ENCODE measurements around the gene COPS3. TPM values are rescaled to one million over a fixed set of nuclear protein-coding genes. Genes with fewer than 3 reads are reported as not detected.
A peak's percentile ranks its signal among the peaks of the same experiment; 100 is the strongest.

COPS3 gene
- total RNA-seq, 1 donor from 2014 or later = 119 TPM

DNA sequence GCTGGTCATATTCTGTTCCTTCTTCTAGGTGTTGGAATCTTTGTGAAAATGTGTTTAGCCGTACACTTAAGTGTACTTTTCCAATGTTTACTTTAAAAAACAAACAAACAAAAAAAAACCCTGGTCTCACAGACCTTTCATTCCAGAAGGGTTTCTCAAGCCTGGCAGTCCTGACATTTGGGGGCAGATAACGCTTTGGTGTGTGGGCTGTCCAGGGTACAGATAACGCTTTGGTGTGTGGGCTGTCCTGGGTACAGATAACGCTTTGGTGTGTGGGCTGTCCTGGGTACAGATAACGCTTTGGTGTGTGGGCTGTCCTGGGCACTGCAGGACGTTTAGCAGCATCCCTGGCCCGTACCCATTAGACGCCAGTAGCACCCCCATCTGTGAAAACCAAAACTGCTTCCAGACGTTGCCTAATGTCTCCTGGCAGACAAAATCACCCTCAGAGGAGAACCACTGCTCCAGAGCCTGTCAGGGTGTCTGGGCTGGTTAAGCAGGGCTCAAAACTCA is 28.8 kb downstream of the COPS3 start:
- FAIRE-seq (no peak), DNase-seq (ENCODE audit: low spot score in 2 of 2) (no peak)

DNA sequence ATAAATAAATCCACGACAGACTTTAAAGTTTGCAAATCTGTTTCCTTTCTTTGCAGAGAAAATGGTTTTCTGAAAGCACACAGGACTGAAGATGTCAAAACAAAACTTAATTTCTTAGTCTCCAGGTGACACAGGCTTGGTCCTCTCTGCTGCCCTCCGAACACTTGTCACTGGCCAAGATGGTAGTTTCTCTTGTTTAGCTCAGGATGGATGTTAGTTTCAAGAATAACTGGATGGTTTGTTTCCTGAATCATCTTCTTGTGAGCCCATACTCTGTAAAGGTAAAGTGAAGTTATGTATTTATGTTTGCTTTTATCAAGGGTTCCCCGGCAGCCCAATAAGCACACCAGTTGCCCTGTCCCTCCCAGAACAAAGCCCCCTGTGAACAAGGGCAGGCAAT is 34.2 kb downstream of the COPS3 start:
- FAIRE-seq (no peak), DNase-seq (ENCODE audit: low spot score in 2 of 2) (no peak)

DNA sequence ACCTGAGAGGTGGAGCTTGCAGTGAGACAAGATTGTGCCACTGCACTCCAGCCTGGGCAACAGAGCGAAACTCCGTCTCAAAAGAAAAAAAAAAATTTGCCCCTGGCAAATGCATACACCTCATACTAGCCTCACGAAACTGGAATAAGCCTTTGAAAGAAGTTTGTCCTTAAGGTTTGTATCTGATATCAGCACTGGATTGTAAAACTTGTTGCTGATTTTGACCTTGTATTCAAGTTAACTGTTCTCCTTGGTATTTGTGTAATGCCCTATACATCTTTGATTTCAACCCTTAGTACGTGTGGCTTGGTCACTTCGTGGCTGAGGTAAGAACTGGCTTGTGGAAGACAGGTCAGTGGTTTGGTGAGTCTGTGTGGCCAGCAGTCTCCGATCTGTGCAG is 37.9 kb downstream of the COPS3 start:
- DNase-seq (ENCODE audit: low spot score in 2 of 2) = no peak
- FAIRE-seq = no peak

DNA sequence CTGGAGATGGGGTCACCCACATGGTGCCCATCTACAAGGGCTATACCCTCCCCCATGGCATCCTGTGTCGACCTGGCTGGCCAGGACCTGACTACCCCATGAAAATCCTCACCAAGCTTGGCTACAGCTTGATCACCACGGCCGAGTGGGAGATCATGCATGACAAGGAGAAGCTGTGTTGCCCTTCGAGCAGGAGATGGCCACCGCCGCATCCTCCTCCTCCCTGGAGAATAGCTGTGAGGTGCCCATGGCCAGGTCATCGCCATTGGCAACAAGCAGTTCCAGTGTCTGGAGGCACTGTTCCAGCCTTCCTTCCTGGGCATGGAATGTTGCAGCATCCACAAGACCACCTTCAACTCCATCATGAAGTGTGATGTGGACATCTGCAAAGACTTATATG is 38.8 kb downstream of the COPS3 start:
- no peak for FAIRE-seq
- no peak for DNase-seq (ENCODE audit: low spot score in 2 of 2)

DNA sequence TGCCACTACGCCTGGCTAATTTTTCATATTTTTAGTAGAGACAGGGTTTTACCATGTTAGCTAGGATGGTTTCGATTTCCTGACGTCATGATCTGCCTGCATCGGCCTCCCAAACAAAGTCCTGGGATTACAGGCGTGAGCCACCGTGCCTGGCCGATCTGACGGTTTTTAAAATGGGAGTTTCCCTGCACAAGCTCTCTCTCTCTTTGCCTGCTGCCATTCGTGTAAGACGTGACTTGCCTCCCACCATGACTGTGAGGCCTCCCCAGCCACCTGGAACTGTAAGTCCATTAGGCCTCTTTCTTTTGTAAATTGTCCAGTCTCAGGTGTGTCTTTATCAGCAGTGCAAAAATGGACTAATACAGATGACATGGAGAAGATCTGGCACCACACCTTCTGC is 39.4 kb downstream of the COPS3 start:
- no peak for DNase-seq (ENCODE audit: low spot score in 2 of 2)
- FAIRE-seq = no peak

- DNase-seq (ENCODE audit: low spot score in 2 of 2) (no peak), FAIRE-seq (no peak)
Observed at GRCh38 chr17:17239832-17240231, 41.2 kb downstream of the COPS3 start.

GRCh38 chr17:17237026-17237799 is 43.8 kb downstream of the COPS3 start, which contains the start of gene FLCN:
Gene FLCN, minus strand, starts transcription at chr17:17237168. Its CDS starts 9,031 bp downstream, at chr17:17228137.
- FAIRE-seq = no peak
- peak; percentile 84 to 85 for DNase-seq (ENCODE audit: low spot score in 2 of 2)

- DNase-seq (ENCODE audit: low spot score in 2 of 2) (no peak), FAIRE-seq (no peak)
Observed at GRCh38 chr17:17236295-17237025, 44.6 kb downstream of the COPS3 start.

- DNase-seq (ENCODE audit: low spot score in 2 of 2) = no peak
Observed at GRCh38 chr17:17235212-17236174, 45.6 kb downstream of the COPS3 start.

DNA sequence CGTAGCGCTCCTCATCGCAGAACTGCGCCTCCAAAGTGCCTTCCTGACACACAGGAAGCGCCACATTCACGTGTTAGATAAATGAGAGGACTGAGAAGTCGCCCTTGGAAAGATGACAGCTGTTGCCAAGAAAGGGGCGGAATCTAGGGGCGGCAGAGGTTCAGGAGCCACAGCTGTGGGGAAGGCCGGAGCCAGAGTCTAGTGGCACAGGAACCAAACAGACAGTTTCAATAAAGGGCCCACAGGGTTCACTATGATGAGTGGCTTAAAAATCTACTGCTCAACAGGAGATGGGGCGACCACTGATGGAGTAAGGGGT is 48.8 kb downstream of the COPS3 start:
- DNase-seq (ENCODE audit: low spot score in 2 of 2) (no peak), FAIRE-seq (no peak)

More at GRCh38 chr17:17235212-17236174, 45.6 kb downstream of the COPS3 start:
- no peak for FAIRE-seq

GRCh38 chr17:17231621-17232302 is 49.3 kb downstream of the COPS3 start:
- no peak for FAIRE-seq
- DNase-seq (ENCODE audit: low spot score in 2 of 2) = no peak

- FAIRE-seq (no peak), DNase-seq (ENCODE audit: low spot score in 2 of 2) (no peak)
Observed at GRCh38 chr17:17229416-17230384, 51.3 kb downstream of the COPS3 start.

DNA sequence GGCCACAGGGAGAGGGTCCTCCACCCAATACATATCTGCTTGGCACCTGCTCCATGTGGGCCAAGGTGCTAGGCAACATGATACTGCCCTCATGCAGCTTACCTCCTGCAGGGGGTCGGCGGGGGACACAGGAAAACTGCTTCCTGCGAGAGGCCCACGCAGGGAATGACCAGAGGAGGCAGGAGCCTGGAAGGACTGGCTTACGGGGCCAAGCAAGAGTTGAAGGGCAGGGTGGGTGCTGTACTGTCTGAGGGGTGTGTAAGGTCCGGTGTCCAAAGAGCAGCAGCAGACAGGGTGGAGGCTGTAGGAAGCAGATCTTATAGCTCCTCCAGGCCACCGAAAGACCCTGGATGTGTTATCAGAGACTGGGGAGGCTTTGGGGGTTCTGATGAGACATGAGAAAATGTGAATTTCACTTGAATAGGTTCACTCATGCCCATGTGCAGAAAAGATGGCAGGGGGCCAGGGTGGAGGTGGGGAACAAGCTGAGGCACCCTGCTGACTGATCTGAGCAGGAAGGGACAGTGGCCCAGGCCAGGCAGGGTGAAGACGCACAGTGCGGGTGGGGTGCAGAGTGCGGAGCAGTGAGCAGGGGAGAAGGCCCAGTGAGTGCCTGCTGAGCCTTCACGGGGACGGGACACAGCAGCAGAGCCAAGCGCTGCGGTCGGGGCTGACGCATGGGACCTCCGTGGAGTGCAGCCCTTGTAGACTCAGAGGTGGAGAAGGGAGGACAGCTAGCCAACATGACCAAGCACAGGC is 52.3 kb downstream of the COPS3 start:
- FAIRE-seq (no peak), DNase-seq (ENCODE audit: low spot score in 2 of 2) (no peak)

- FAIRE-seq (no peak), DNase-seq (ENCODE audit: low spot score in 2 of 2) (no peak)
Observed at GRCh38 chr17:17227608-17228520, 53.2 kb downstream of the COPS3 start.

DNA sequence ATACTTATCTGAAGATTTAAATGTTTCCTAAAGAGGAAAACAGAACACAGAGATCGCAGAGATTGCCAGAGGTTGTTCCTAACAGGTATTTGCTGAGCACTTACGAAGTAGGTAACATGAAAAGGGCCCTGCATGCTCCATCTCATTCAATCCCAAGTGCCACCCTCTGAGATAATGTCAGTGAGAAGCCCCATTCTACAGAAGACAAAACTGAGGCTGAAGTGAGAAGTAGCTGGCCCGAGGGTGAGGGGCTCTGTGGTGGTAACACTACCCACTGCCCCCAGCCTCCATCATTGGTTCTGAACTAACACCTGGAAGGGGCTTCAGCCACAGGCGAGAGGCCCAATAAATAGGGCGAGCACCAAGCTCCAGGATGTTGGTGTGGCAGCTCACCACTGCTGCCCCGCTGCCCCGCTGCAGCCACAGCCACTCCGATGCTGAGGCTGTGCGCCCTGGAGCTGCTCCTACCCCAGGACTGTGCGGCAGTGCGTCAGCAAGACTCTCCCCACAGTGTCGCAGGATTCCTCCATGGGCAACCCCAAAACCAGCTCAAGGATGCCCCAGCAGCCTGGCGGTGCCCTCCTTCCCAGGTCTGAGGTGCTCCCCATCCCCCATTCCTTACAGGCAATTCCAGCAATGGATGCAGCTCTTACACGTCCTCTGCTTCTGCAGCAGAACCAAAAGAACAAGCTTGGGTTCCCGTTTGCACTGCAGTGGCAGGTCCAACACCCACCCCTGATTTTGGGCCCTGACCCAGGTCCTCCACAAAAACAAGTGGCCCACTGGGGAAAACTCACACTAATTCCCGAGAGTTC is 54.4 kb downstream of the COPS3 start:
- no peak for FAIRE-seq

DNA sequence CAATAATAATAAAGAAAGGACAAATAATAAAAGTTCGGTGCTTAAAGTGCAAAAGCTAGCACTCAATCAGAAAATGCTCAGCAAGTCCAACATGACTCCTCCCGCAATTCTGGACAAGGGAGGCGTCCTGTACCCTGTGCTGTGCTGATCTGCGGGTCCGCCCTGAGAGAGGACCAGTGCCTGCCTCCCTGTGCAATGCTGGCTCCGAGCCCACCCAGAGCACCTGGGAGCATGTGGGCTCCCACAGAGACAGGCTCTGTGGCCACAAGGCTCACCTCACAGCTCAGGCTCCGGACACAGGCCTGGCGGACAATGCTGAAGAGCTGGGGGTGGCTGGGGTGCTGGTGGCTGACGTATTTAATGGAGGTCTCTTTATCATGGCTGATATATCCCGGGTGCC is 55.1 kb downstream of the COPS3 start:
- no peak for FAIRE-seq
- no peak for DNase-seq (ENCODE audit: low spot score in 2 of 2)

More for the DNA sequence above, 54.4 kb downstream of the COPS3 start:
- no peak for DNase-seq (ENCODE audit: low spot score in 2 of 2)

All from frontal cortex (tissue), 4 donors.